Femur (tissue), 1 donor: Measurements from ENCODE around the gene SREBF2.
"Not testable (repeated sequence)": the region's sequence is repeated elsewhere in the genome, so short reads cannot be mapped to it uniquely, and the experiment has no call there.

Experiments used
- DNase-seq: peaks from one replicate; pipeline ENCODE4 v3.0.0-alpha.2; 2017

Gene SREBF2

DNA sequence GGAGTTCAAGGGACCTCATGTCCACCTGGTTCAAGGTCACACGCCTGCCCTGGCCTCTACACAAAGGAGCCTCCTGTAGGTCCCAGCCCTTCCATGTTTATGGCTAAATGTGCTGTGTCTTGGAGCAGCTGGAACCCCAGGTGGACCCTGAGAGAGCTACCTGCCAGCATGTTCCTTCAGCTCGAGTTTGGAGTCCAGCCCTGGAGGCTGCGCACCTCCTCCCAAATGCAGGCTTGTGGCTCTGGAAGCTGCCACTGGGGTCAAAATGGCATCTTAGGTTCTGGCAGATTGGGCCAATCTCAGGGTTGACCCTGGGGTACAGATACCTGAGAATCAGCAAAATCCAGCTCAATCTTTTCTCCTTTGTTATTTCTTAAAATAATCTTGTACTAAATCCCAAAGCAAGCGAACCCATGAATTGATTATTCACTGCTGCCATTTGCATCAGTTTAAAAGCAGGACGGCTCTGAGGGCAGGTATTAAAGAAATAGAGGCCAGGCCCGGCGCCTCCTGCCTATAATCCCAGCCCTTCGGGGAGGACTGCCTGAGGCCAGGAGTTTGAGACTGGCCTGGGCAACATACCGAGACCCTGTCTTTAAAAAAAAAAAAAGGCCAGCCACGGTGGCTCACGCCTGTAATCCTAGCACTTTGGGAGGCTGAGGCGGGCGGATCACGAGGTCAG lies 90.8 kb downstream of the SREBF2 start:
- DNase-seq: no peak

DNA sequence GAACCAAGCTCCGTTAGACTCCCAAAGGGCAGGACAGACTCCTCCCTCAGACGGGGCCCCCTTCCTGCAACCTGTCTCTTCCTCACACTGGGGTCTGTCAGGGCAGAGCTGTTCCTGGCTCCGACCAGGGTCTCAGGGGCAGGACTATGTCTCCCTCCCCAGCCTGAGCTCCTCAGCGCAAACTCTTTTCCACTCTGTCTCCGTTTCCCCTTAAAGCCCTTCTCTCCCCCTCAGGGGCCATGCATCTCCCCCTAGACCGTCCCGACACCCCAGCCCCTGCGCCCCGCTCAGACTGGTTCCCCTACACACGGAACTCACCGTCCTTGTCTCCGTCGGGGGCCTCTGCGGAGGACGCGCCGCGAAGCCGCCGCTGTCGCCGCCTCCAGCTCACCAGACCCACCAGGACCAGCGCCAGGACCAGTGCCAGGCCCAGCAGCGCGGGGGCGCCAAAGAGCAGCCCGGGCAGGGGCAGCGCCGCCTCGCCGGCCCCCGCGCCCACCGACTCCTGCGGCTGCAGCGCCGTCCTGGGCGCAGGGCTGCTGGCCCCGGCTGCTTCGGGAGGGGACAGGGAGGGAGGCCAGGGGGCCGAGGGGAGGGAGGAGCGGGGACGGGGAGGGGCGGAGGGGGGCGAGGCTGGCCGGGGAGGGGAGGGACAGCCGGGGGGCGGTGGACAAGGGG lies 93.0 kb downstream of the SREBF2 start:
- peak; percentile 65 for DNase-seq

DNA sequence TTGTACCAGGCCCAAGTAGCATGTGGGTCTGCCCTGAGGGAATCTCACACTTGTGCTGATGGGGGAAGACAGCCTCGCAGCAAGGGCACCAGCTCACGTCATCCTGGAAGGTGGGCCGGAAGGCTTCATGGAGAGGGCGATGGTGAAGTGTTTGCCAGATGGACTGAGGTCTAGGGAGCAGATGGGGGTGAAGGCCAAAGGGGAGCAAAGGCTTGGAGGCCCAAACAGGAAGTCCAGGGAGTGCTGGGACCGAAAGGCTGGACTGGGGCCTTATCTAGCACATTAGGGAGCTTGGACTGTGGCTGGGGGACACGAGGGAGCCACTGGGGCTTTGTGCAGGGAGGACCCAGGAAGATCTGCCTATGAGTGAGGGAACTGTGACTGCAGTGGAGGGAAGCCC lies 94.9 kb downstream of the SREBF2 start:
- no peak for DNase-seq

DNA sequence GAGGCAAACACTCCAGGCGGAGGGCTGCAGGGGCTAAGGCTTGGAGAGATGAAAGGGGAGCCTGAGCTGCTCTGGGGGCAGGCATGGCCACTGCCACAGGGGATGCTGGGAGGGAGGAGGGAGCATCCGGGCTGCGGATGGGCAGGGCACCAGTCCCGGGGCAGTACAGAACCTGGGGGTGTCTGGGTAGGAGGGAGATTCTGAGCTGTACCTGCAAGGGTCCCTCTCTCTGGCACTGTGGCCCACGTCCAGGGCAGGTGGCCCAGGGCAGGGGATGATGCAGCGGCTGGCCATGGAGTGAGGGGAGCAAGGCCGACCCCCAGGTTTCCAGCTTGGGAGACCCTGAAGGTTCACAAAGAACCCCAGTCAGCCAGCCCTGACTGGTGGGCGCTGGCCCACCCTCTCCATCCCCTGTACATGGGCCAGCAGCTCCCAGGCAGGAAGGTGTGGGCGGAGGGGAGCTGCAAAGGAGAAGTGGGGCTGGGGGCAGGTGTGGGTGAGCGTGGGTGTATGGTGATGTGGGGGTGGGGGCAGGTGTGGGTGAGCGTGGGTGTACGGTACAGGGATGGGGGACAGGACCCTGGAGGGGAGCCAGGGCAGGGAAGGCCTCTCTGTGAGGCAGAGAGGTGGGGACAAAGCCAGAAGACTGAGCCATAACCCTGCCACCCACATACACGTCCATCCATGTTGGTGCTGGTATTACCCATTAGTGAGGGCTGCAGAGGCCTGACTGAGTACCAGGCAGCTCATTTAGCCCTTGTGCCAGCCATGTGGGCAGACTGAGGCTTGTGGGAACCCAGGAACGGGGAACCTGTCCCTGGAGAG lies 95.9 kb downstream of the SREBF2 start:
- DNase-seq: no peak

DNA sequence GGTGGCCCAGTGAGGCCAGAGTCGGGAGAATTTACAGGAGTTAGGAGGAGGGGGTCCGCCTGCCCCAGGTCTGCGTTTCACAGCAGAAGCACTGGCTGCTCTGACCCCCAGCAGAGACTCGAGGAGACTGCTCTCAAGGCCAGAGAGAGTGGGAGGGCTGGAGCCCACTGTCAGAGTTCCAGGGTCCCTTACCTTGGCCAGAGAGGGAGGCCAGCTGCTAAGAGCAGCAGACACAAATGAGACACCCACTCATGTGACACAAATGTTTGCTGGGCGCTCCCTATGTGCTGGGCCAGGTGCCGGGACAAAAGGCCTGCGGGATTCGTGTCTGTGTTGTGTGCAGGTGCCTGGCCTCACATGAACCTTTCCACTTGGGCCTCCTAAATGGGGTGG lies 96.5 kb downstream of the SREBF2 start:
- DNase-seq: no peak

DNA sequence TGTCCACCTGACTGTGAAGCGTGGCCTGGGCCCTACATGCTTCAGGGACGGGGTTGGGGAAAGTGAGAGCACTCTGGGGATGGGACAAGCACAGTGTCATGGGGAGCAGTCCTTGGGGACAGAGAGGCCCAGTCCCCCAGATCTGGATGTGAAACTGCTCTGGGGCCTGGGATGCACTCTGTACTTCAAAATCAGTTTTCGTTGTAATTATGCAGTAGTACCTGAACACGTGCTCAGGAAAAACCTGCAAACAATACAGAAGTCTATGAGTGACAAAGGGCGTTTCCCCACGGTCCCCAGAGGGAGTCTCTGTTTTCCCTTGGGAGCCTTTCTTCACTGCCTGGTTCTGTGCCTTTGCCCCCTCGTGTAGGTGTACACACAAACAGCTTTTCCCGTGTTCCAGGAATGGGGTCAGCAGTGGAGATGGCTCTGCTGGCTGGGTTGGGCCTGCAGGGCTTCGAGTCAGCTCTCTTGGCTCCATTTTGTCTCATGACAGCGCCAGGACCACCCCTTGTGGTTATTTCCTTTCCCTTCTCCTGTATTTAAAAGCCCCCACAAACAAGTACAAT lies 98.9 kb downstream of the SREBF2 start:
- DNase-seq: no peak

DNA sequence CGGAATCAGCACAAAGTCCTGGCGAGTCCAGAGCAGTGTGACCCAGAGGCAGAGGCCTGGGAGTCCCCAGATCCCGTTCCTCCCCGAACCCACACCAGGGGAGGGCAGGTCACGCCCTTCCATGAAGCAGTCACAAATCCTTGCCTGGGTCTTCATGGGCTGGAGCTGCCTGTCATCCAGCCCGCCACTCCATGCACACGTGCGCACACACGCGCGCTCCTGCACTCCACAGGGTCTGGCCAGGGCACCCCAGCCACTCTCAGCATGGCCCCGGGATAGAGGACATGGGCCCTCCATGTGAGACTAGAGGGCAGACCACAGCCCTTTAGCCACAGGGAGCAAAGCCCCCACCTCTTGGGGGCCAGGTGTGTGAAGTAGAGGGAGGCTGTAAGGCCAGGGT lies 99.4 kb downstream of the SREBF2 start:
- DNase-seq: no peak

DNA sequence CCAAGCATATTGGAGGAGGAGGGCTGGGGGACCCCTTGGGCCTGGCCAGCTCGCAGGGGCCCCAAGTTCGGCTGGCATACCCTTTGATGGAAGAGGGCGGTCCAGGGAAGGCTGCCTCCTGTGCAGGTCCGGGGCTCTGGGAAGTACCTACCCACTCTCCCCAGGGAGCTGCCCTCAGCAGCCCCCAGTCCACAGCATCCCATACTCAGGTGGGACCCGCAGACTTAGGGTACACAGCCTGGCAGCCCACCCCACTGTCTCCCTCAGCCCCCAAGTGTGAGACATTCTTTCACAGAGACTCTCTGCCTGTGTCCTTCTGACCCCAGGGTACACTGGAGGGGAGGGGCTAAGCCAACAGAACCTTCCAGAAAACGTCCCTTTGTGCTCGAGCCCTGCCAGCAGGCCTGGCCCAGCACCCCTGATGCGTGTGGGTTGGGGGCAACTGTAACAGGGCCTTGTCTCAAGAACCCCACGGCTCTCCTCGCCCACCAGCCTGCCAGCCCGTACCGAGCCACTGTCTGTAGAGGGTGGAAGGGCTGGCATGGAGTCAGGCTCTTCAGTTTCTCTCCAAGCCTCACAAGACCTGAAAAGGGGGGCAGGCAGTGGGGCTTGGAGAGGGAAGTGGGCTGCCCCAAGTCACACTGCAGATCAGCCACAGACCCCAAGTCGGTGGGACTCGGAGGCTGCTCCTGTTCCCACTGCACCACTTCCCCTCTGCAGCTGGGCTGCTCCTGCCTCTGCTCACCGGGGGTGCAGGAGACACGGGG lies 100.7 kb downstream of the SREBF2 start:
- DNase-seq: no peak

DNA sequence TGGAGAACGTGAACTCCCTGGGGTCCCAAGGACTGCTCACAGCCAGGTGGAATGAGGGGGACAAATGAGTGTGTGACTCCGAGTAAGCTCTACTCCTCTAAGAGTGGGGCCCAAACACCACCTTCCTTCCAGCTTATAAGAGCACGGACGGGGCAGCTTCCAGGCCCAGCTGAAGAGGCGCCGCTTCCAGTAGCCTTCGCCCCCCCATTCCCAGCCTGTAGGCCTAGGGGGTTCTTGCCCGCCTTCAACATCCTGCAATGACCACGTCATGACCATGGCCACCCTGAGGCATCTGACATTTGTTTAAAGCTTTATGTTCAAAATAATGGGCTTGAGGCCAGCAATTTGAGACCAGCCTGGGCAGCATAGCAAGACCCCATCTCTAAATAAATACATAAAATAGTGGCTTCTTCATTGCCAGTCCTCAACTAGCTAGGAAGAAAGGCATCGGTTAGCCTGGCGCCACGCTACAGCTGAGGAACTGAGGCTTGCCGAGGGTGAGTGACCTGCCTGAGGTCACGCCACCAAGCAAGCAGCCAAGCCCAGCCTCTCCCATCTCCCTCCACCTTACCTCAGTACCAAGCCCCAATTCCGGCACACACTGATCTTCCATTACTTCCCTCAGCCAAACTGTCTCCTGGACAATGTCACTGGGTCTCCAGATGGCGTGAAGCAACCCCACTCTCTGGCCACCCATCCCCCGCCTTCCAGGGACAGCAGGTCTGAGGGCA lies 101.5 kb downstream of the SREBF2 start:
- DNase-seq: no peak

DNA sequence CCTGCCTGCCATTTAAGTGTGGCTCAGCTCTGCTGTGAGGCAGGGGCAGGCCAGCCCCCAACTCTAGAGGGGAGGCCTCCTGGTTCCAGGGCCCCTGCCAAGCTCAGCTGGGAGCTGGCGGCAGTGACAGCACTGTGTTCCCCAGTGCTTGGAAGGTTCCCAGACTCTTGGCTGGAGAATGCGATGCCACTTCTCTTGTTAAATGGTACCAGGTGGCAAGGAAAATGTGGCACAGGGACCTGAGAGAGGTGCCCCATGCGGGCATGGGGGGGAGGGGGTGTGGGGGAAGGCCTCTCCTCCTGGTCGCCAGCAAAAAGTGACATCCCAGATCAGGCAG lies 102.1 kb downstream of the SREBF2 start:
- DNase-seq: no peak

DNA sequence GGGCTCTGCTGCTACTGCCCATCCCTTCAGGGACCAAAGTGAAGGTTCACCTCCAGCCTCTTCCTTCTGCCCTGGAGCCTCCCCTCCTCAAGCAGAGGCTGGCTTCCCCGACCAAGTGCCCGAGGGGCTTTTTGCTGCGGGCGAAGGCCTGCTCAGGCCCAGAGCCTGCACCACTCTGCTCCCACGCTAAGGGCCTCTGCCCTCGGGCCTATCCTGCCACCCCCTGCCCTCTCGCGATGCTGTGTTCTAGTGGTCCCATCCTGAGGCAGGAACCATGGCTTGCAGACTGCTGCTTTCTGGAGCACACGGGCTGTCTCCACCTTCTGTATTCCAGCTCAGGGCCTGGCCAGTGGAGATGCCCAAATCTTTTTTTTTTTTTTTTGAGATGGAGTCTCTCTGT lies 102.6 kb downstream of the SREBF2 start:
- DNase-seq: no peak

DNA sequence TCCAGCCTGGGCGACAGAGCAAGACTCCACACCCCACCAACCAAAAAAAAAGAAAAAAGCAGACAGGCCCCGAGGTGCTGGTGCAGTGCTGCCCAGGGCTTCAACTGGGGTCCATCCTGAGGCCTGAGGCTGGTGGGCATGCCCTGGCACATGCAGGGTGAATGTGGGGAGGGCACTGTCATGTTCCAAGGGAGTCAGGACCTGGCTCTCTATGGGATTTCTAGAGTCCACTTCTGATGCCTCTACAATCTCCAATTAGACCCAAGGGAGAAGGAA lies 103.9 kb downstream of the SREBF2 start:
- no peak for DNase-seq

DNA sequence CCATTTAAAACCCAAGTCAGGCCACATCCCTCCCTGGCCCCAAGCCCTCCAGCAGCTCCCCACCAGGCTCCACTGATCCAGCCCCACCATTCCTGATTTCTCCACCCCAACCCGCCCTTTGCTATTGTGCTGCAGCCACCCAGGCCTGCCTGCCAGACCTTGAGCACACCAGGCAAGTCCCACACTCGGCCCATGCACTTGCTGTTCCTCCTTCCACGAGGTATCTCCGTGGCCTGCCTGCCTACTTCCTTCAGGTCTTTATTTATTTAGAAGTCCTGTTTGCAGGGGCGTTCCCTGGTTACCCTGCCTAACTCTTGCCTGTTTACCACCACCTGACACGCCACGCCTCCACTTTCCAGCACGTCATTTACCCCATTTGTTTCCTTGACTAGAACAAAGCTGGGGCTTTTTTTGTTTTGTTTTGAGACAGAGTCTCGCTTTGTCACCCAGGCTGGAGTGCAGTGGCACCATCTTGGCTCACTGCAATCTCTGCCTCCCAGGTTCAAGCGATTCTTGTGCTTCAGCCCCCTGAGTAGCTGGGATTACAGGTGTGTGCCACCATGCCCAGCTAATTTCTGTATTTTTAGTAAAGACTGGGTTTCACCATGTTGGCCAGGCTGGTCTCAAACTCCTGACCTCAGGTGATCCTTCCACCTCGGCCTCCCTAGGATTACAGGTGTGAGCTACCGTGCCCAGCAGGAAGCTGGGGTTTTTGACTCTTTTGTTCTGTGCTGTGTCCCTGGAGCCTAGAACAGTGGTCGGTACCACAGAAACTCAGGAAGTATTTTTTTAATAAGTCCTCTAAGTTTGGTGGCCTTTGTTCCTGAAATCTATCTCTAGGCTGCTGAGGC lies 107.3 kb downstream of the SREBF2 start:
- DNase-seq: no peak

DNA sequence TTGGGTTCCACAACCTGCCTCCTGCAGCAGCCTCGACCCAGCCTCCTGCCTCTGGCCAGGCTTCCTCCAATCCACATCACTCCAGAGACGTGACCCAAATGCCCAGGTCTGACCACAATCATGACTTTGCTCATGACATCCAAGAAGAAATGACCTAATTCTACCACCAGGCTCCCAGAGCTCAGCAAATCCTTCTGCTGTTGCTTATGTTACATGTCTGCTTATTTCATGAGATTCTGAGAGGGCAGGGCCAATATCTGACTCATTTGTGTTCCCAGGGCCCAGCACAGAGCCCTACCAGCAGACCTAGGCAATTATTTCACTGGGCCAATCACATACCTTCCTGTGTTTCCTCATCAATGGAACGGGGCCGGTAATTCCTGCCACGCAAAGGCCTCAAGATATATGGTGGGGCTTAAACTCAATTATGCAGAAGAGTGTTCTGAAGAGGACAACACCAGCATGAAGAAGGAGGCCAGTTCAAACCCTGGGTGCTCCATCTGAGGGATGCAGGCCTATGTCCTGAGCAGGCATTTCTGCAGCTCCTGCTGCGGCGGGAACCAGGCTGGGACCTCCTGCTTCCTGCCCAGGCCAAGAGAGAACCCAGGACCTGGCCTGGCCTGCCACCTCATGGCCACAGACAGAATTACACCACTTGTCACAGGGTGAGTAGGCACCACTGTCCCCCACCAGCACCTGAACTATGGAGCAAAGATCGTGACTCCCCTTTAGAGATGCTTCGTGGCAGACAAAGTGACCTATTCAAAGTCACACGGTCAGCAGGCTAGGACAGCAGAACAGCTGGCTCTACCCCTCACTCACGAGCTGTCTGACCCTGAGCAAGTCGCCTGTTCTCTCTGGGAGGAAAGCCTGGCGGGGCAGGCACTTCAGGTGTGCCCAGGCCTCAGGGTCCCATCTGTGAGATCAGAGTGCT lies 108.2 kb downstream of the SREBF2 start:
- peak; percentile 89 for DNase-seq

DNA sequence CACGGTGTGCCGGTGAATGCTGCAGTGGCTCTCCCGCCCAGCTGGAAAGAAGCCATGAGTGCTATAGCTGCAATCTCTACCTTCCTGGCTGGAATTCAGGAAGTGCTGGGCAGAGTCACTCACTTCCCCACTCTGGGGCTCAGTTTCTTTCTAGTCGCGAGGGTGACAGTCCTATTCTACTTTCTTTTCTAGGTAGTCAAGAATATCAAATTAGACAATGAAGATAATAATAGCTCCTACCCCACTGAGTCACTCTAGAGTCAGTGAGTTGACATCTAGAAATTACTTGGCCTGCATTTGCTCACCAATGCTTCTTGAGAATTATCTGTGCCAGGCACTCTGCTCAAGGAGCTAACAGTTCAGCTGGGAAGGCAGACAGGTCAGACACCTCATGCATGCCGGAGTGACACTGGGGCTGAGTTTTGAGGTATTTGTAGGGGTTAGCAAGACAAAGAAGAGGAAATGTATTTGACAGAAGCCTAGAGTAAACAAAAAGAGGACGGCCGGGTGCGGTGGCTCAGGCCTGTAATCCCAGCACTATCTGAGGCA lies 110.8 kb downstream of the SREBF2 start:
- DNase-seq: no peak

DNA sequence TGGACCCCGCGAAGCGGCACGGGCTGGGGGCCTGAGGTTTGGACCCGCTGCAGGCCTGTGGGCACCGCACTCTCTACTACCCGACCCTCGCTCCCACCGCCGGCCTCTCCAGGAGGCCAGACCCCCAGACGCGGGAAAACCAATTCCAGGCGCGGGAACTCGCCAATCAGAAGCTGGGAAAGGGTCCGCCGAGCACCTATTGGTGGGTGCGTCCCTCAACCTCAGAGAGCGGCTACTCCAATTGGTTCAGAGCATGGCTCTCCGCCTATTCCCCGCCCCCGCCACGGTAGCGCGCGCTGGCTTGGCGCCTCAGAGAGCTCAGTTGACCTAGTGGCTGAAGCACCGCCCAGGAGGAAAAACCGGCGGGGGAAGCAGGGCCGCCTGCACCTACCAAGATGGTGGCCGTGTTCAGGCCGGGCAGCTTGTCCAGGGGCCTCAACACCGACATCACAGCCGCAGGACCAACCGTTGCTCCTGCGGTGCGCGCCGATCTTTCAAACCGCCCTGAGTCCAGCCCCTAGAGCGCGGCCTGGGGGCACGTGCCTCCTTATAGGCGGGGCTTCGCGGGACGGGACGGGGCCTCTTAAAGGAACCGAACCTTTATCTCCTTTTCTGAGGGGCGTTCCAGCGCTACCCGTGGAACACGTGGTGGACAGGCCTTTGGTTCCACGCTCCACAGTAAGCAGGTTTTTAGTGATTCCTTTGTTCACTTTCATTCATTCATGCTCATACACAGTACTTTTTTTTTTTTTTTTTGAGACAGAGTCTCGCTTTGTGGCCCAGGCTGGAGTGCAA lies 113.9 kb downstream of the SREBF2 start, which contains the start of gene CENPM:
Gene CENPM, minus strand, starts transcription at position 524 of the 795 bp plus-strand sequence. Its CDS starts 76 bp downstream, at position 448.
- peak; percentile 97 for DNase-seq

DNA sequence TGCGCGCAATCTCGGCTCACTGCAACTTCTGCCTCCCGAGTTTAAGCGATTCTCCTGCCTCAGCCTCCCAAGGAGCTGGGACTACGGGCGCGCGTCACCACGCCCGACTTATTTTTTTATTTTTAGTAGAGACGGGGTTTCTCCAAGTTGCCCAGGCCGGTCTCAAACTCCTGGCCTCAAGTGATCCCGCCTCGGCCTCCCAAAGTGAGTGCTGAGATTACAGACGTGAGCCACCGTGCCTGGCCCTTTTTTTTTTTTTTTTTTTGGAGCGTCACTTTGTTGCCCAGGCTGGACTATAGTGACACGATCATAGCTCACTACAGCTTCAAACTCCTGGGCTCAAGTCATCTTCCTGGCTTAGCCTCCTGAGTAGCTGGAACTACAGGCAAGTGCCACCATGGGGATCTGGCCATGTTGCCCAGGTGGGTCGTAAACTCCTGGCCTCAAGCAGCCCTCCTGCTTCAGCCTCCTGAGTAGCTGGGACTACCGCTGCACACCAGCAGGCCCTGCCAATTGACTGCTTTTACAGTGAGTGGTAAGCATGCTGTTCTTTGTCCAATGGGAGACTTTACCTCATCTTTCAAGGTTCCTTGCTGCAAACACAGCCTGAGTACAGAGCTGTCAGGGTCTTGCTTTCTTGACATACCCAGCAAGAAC lies 114.6 kb downstream of the SREBF2 start:
- no peak for DNase-seq

DNA sequence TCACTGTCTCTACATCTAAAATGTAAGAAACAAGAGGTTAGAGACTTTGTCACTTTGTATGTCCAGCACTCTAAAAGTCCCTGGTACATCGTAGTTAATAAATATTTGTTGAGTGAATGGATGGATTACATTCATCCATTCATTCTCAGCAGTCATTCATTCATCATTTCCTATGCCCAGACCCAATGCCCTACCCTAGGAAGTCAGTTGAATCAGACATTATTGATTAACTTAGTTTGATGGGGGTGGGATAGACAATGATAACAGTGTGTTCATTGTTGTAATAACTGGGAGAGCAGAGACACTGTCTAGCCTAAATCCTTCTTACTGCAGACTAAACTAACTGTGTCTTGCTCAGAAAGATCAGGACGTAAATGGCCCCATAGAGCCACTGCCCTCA lies 115.2 kb downstream of the SREBF2 start:
- no peak for DNase-seq

DNA sequence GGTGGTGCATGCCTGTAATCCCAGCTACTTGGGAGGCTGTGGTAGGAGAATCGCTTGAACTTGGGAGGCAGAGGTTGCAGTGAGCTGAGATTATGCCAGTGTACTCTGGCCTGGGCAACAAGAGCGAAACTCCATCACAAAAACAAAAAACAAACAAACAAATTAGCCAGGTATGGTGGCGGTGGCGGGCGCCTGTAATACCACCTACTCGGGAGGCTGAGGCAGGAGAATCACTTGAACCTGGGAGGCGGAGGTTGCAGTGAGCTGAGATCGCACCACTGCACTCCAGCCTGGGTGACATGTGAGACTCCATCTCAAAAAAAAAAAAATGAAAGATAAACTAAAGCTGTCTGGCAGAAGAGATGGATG lies 116.0 kb downstream of the SREBF2 start:
- not testable (repeated sequence) for DNase-seq
